Dermis microvascular lymphatic vessel endothelial cell (primary cell): ENCODE results near the gene FMNL2. TPM values are rescaled to one million over a fixed set of nuclear protein-coding genes. Genes with fewer than 3 reads are reported as not detected.
"Not testable (repeated sequence)": the region's sequence is repeated elsewhere in the genome, so short reads cannot be mapped to it uniquely, and the experiment has no call there.

Experiments
- DNase-seq, 2 donors: peaks; one replicate each; pipeline versions ENCODE4 v3.0.0 to v3.0.0-alpha.2; 2010; ENCODE audit warnings: low read depth in 2 of 2
- total RNA-seq: library from RNA; depleted of rRNA; stranded (reverse); fragments of >200 nt; gene quantifications from 2 replicates; pipeline ENCODE4 v1.2.1, GENCODE V29; 2014

The FMNL2 gene
- total RNA-seq, 1 donor from 2014 or later = 29.0 TPM

DNA sequence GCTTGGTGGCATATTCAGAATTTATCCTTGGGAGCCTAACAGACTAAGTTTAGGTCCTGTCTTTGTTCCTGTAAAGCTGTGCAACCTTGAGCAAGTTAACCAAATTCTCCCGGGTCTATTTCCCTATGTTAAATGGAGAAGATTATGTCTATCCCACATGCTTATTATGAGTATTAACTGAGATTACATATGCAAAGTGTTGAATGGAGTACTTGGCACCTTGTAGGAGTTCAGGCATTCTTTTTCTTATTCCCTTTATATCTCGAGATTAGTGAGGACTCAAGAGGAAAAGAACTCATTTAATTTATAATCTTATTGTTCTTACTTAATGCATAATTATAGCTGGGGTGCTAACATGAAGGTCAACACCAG lies 184.6 kb downstream of the FMNL2 start:
- no peak for DNase-seq

DNA sequence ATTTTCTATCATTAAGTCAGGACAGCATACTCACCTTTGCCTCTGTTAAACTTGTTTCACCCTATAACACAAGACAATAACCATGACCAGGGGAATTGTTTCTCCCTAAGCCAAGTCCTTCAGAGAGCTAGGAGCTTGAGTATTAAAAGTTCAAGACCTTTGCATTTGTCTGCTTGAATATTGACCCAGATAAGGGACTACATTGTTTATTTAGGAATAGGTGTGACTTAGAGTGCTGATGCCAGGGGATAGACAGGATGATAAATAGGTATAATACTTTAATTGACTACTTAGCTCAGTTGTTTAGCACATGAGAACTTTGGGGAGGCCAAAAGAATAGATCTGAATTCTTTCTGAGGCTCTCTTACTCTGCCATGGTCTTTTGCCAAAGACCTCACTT lies 185.8 kb downstream of the FMNL2 start:
- DNase-seq = no peak

DNA sequence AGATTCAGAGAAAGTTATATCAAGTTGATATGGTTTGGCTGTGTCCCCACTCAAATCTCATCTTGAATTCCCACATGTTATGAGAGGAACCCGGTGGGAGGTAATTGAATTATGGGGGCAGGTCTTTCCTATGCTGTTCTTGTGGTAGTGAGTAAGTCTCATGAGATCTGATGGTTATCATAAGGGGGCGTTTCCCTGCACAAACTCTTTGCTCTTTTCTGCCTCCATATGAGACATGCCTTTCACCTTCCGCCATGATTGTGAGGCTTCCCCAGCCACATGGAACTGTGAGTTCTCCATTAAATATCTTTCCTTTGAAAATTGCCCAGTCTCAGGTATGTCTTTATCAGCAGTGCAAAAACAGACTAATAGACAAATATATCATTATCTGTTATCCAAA lies 187.5 kb downstream of the FMNL2 start:
- DNase-seq = not testable (repeated sequence)

DNA sequence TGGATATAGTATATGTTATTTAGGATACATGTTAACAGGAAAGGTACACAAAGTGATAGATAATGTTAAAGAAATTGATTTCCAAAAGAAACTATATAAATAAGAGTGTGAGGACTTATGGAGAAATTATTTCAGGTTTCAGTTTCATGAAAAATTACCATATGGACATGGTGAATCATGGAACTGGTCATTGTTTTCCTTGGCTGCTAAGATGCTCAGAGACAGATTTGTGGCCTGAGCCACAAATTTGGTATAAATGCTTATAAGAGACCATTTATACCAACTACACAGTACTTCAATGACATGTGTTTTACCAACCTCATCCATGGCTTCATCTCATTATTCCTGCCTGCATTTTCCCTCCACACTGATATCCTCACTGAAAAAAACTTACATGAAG lies 188.1 kb downstream of the FMNL2 start:
- DNase-seq = peak; percentile 22 to 69

DNA sequence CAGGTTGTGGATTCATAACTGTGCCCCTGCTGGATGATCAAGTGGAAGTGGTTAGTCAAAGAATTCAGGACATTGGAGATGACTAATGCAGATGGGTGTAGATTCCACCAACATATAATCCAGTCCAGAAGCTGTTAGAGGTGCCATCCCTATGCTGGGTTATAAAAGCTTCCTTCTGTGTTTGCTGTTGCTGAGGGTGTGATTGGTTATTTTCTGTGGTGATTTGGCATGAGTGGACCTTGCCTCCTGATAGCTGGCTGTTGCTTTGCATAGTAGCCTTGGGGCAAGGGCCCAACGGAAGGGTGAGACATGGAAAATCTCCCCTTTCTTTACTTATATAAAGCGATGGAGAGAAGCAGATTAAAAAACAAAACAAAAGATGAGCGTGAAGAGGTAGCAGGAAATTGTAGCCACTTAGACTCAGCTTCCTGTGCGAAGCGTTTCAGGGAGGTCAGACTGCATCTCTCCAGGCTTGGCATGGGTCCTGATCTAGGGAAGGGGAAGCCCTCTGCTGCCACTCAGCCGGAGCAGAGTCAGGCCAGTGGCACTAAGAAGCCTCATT lies 190.4 kb downstream of the FMNL2 start:
- DNase-seq = peak; percentile 33 to 85

DNA sequence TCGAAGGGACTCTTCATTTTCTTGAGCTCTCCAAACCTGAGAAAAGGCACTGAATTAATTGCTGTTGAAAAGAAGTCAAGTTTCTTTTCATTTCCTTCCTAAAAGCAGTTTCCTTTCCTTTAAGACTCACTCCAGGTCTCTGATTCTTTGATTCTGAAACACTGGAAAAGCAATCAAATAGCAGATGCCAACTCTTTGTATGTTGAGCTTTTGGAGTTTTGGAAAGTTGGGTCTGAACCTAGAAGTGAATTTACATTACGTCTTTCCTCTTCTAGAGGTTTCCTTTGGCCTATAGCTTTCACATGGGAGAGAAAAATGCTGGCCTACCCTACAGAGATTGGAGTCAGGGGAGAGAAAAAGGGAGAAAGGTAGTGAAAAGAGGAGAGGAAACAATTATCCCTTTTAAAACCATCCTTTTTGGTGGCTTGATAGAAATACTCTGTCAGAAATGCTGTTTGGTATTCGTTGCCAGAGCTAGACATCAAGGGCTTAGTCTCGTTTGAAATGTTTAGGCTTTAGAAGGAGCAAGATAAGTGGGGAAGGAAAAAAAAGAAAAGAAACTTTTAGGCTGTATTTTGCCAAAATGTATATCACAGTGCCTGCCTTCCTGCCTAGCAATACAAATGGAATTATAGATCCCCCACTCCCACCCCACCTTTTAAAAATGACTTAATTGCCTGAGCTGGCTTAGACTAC lies 194.6 kb downstream of the FMNL2 start:
- DNase-seq = no peak

DNA sequence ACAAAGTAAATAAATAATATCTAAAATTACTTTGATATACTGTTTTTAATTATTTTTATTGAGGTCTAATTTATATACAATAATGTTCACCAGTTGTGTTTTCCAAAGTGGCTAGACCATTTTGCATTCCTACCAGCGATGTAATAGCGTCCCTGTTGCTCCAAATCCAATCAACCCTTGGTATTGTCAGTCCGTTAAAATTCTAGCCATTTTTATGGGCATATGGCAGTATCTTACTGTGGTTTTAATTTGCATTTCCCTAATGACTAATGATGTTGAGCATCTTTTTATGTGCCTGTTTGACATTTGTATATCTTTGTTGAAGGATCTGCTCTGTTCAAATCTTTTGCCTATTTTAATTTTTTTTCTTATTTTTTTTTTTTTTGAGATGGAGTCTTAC lies 197.3 kb downstream of the FMNL2 start:
- DNase-seq = no peak

DNA sequence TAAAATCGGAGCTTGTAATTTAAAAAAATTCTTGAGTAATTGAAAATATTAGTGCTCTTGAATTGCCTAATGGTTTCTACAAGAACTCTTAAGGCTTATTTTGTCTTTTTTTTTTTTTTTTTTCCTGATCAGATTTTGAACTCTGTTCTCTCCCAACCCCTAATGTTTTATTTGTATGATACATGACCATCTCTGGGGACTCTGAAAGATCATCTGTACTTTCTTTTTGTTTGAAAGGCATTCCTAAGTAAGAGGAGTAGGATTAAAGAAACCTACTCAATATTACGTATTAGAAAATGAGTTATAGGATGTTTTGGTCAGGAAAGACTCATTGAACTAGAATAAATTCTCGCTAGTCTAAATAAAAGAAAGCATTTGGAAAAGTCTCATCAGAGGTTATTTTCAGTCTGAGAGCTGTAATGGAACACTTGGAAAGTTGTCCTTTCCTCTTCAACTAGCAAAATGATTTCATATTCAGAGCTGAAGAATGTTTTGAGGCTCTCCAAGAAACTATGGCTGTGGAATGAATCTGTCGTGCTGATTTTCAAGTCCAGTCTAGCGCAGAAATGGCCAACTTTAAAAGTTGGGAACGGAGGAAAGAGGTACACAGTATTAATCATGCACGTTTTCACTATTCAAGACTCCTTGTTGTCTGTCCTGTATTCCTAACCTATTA lies 199.6 kb downstream of the FMNL2 start:
- DNase-seq = no peak

DNA sequence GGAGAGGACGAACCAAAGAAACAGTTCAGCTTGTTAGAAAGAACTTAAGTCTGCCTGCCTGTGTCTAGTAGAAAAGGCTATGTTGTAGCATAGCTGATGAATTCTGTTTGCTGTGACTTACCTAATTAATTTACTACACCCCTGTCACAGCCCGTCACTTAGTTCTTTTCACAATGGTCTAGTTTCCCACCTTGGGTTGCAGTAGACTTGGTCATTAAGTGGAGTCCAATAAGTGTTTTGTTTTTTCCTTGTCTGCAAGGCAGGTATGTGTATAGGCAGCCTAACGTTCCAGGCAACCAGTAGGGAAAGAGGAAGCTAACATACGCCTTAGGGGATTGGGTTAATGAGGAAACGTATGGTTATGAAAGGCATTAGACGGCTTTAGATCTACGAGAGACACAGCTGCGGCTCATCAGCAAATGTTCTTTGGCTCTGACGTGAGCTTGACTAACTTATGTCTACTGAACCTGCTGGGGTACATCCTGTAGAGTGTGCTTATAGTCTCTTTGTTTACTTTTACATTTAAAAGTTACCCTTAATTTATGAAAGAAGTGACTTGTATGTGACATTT lies 202.2 kb downstream of the FMNL2 start:
- no peak for DNase-seq

DNA sequence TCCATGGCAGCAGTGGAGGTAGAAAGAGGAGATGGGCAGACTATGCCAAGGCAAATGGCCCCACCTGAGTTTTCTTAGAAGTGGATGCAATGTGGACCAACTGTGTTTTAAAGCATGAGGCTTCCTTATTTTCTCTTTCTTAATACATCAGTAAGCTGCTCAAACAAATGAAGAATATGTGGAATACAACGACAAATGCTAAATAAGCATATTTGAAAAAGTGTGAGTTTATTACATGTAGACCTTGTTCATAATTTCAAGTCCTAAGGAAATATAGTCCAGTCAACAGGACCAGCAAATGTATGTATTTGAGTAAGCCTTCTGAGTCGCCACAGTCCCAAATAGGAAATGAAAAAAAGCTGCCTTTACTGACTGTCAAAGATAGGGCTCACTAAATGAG lies 204.4 kb downstream of the FMNL2 start:
- no peak for DNase-seq

DNA sequence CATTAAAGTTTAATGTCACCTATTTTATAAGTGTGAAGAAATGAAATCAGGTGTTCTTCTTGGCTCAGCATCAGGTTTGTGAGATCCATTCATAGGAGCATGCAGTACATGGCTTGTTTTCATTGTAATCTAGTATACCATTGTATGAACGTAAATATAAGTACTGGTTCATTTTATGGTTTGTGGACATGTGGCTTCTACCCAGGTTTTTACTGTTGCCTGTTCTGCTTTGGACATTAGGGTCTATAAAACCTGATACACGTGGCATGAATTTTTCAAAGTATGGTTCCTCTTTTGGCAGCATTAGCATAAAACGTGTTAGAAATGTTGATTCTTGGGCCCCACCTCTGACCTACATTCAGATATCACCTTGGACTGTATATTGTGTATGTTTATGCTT lies 206.7 kb downstream of the FMNL2 start:
- no peak for DNase-seq

DNA sequence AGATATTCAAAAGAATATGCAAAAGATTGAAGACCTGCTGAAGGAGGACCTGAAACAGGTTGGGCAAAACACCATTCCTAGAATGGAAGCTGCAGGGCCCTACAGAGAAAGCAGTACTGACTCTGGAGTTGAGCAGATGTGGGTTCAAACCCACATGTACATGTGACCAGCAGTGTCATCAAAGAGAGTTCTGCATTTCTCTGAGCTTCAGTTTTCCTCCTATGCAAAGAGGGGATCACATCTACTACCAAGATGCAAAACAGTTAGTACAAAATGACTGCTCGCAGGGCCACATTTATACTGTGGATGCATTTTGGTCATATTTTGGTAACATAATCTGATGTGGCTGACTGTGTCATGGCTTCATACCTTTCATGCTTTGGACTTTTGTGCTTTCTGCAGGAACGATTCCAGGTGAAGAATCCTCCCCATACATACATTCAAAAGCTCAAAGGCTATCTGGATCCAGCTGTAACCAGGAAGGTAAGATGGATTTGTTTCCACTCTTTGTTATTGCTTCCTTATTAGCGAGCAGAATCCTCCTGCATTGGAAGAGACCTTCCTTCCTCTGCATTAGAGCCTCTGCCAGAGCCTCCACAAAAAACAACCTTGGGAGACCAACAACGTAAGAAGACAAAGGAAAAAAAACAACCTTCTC lies 207.5 kb downstream of the FMNL2 start:
- DNase-seq = no peak

DNA sequence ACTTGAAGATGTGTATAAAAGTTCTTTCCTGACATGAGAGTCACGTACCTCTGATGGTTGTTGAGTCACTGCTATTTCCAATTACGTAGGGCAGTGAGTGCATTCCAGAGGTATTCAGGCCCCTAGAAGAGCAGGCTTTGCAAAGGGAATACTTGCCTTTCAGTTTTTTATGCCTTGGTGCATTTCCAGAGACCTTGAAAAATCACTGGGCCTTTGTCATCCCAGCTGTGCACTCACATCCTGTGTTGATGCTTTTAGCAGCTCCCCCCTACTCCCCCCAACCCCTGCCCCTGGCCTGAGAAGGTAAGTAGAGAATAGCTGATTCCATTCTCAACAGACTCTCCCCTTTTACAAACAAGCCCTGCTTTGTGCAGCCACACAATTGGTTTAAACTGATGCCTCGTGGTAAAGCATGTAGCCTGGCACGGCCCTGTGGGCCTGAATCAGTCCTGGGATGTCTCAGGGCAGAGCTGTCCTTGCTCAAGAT lies 208.1 kb downstream of the FMNL2 start:
- DNase-seq = peak; percentile 34 to 91

DNA sequence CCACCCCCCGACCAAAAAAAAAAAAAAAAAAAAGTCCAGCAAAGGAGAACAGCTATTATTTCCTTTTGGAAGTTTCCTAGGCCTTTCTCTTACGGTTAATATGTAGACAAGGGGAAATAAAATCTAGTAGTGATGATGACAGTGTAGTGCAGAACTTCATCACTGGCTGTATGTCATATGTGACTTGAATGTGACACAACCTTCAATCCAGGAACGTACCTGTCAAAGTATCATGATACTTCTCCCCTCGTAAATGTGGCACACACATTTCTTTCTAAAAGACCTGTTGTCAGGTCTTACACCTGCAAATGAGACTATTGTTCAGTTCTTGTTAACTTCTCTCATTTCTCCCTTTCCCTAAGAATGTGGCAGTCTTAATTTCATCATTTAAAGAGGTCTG lies 208.7 kb downstream of the FMNL2 start:
- no peak for DNase-seq

DNA sequence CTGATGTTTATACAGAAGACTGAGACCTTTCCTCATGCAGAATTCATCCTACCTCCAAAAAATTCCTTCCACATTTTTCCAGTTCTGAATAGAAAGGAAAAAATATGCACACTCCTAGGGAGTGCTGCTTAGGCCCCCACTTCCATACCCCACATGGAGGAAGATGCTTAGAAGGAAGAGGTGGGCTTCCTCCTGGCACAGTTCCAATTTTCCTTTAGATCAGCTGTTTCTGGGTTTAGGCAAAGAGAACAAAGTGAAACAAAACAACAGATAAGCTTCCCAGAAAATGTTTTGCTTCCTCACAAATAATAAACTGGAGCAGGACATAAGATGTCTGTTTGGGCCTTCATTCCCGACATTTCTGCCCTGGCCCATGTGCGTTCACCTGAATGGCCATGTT lies 209.7 kb downstream of the FMNL2 start:
- peak in 1 of 2 donors; percentile 19 for DNase-seq

DNA sequence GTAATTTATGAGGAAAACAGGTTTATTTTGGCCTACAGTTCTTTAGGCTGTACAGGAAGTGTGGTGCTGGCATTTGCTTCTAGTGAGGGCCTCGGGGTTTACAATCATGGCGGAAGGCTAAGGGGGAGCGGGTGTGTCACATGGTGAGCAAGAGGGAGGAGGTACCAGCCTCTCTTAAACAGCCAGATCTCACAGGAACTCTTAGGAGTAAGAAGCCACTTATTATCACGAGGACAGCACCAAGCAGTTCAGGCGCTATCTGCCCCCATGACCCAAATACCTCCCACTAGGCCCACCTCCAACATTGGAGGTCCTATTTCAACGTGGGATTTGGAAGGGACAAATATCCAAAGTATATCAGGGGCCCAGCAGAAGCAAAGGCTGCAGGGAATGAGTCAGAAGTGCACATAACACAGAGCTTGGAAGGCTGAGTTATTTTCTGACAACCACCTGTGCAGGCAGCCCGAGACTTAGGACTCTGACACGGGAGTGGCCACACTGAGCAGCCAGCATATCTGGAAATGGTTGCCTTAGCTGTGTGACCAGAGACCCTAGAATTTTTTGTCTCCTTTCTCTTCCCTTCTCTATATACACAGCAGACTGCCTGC lies 211.4 kb downstream of the FMNL2 start:
- DNase-seq = no peak

DNA sequence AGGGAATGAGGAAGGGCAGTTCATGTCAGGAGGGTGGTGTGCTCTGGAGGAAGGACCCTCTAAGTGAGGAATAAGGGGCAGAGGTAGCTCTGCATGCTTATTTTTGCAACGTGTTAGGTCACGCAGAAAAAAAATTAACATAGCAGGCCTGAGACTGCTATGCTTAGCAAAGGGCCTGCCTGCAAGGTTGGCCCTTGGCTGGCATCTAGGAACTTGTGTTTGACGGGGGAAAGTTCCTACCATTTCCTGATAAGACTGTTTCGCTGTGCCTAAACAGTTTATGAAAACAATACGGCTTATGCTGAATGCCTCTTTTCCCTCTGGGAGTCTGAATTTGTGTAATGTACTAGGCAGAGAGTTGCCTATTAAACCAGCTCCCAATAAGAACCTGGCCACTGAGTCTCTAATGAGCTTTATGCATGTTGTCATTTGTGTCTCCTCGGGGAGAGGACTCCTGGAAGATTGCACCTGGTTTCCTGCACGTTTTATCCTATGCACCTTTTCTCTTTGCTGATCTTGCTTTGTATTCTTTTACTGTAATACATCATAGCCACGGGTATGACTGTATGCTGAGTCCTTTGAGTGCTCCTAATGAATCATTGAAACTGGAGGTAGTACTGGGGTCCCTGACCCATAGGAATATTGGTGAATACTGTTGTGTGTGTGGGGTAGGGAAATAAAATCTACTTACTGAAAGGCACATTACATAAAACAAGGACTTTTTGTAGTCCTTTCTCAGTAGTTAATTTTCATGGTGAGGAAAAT lies 213.3 kb downstream of the FMNL2 start:
- DNase-seq = no peak

DNA sequence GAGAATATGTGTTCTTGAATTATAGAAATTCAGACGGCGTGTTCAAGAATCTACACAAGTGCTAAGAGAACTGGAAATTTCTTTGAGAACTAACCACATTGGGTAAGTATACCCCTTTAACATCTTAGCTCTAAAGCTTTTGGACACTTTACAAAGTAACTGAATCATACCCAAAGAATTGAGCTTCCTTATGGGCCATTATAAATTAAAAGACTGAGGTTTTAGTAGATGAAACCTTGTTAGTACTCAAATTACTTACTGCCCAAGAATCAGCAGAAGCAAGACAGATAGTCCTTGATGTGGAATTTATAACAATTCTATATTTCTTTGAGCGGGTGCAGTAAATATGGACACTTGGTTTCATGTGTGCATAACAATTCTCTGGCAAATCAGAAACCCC lies 214.0 kb downstream of the FMNL2 start:
- DNase-seq = no peak

DNA sequence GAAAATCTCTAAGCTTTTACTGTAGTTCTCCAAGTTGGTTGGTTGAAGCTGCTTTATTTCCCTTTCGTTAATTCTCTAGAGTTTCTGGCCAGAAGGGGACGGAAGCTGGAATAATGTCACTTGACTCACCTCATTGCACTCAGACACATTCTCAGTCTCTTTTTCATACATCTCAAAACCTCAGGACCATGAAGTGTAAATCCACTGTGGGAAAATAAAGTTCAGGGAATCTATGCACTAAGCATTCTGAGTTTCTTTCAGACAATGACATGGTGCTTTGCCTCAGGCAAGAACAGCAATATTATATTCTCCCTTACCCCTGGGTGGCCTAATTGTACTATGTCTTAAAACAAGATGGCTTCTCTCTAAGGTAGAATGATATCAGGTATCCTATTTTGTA lies 214.4 kb downstream of the FMNL2 start:
- no peak for DNase-seq

DNA sequence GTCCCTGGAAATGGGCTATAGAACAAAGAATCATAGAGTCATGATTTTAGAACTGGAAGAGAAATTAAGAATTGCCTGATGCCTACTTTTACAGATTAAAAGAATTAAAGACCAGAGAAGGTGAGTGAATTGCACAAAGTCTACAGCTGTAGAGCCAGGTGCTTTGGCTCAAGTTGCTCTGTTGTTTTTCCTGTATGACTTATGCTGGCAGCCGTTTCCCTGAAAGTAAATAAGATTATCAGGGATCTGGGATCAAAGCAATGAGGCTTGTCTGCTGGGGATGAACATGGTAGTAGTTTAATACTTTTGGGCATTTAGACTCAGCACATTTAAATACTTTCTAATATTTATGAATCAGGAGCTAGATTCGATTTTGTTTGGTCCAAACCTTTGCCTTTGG lies 215.4 kb downstream of the FMNL2 start:
- peak in 1 of 2 donors; percentile 68 for DNase-seq

DNA sequence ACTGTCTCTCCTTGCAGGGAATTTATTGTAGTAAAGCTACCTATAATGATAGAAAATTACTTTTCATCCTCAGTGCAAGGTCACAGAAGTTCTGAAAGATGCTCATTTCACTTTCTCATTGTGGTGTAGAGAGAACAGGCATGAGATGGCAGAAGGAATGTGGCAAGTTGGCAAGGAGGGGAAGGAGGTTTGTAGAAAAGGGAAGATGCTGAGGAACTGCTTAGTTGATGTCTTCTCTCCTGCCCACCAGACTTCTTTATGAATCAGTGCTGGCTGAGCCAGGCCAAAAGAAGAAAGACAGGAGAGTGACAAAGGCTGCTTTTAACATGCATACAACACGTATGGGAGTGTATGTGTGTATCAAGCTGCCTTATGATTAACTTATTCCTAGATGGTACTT lies 217.9 kb downstream of the FMNL2 start:
- DNase-seq = no peak
